Measurements from ENCODE around the gene EPB41.
"Not testable (repeated sequence)": the region's sequence is repeated elsewhere in the genome, so short reads cannot be mapped to it uniquely, and the experiment has no call there.

Gene EPB41

GRCh38 chr1:28982198-28982597 is 67.8 kb downstream of the EPB41 start:
- DNase-seq (ENCODE audit: low read depth) = no peak

DNA sequence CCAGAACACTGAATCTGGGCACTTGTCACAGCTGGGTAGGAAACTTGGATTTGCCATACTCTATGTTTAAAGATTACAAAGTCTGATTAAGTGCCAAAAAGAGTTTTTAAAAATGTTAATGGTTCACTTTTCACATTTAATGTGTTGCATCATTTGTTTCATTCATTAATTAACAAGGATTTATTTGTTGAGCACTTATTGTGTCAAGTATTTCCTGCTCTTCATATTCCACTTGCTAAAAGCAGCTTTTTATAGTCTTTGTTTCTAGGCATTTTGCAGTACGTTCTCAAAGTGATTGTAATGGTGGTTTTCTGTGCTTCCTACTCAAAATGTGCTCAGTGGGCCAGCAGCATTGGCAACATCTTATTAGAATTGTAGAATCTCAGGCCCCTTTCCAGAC is 68.7 kb downstream of the EPB41 start:
- no peak for DNase-seq (ENCODE audit: low read depth)

GRCh38 chr1:28983509-28984310 is 69.3 kb downstream of the EPB41 start:
- no peak for DNase-seq (ENCODE audit: low read depth)

DNA sequence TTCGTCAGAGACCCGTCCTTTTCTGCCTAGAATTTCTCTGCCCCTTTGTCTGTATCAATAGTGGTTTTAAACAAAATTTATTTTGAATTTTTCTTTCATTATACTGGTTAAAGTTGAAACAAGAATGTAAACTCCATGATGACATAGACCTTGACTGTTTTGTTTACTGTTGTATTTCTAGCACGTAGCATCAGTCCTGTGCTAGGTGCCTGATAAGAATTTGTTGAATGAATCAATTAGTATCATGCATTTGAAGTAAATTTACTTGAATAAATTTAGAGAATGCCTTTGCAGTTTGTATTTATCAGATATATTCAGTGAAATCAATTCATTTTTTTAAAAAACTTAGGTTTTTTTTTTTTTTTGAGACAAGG is 69.9 kb downstream of the EPB41 start:
- no peak for DNase-seq (ENCODE audit: low read depth)

DNA sequence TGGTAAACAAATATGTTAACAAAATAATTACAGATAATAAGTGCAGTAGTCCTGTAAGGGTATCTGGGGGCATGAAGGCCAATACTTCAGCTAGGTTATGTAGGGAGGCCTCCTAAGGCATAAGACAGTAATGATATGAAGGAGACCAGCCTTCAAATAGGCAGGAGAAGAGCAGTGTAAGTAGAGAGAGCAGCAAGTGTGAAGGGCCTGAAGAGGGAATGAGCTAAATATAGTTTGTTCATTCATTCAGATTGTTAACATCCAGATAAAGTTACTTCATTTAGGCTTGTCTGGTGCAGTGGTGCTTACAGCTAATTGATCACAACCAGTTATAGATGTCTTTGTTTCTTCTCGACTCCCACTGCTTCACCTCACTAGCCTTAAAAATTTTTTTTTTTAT is 71.1 kb downstream of the EPB41 start:
- DNase-seq (ENCODE audit: low read depth) = no peak

GRCh38 chr1:28986306-28986910 is 72.0 kb downstream of the EPB41 start:
- DNase-seq (ENCODE audit: low read depth) = no peak

DNA sequence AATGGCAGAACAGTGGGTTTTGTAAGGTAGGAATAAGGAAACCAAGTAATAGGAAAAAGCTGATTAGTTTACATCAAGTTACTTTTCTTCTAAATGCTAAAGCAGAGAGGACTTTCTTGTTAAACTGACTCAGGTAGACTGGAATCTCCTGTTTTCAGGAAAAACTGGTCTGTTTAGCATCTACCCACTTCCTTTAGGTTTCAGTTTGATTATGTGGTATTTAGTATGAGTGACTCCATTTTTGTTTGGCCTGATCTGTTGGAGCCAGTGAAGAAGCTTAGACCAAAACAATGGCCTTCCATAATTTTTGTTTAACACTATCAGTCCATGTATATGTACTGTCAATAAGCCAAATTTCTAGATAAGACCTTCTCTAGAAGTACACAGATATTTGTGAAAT is 88.4 kb downstream of the EPB41 start:
- DNase-seq (ENCODE audit: low read depth) = no peak

GRCh38 chr1:29004288-29004687 is 89.9 kb downstream of the EPB41 start:
- no peak for DNase-seq (ENCODE audit: low read depth)

- no peak for DNase-seq (ENCODE audit: low read depth)
Measured at GRCh38 chr1:29004798-29005197, 90.4 kb downstream of the EPB41 start.

DNA sequence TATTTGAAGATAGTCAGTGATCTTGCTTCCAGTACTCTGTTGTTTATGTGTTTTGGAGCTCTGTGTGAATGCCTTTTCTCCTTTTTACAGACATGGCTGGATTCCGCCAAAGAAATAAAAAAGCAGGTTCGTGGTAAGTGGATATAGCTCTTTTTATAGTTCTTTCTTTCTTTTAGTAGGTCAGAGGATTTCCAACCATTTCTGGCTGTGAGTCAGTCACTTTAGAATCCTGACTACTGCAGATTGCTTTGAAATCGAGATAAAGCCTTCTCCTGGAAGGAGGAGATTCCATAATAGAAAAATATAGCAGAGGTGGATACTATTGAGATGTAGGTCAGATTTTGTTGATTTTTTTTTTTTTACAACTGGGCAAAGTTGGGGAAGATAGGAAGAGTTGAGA is 97.4 kb downstream of the EPB41 start:
- DNase-seq (ENCODE audit: low read depth) = no peak

GRCh38 chr1:29017235-29017634 is 102.9 kb downstream of the EPB41 start:
- no peak for DNase-seq (ENCODE audit: low read depth)

DNA sequence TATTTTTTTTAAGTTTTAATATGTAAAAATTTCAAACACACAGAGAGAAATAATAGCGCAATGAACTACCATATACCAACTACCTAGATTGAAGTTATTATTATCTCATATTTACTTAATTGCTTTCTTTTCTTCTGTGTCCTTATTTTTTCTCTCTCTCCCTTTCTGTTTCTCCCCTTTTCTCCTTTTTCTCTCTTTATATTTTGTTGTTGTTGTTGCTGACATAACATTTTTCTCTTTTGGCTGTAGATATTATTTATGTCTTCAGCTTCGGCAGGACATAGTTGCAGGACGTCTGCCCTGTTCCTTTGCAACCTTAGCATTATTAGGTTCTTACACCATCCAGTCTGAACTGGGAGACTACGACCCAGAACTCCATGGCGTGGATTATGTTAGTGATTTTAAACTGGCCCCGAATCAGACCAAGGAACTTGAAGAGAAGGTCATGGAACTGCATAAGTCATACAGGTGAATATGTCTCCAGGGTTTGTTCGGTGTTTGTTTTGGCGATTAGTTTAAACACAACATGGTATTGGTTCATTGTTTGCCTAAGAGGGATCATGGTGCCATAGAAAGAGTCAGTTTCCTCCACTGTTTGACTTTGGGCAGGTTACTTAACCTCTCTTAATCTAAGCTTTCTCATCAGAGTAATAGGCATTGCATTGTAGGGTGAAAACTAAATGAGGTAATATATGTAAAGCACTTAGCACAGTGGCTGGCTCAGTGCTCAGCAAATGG is 103.8 kb downstream of the EPB41 start:
- no peak for DNase-seq (ENCODE audit: low read depth)

DNA sequence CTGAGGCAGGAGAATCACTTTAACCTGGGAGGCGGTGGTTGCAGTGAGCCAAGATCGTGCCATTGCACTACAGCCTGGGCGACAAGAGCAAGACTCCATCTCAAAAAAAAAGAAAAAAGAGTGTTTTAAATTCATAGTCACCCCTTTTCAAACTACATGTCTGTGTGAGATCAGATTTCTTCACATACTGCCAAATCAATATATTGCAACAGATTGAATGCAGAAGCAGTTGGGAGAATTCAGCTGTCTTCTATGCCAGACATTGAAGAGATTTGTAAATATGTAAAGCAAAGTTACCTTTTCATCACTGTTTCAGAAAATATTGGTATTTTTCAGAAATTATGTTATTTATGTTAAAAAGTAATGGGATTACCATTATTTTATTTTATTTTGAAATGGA is 108.3 kb downstream of the EPB41 start:
- DNase-seq (ENCODE audit: low read depth) = no peak

GRCh38 chr1:29029667-29030066 is 115.3 kb downstream of the EPB41 start:
- no peak for DNase-seq (ENCODE audit: low read depth)

- no peak for DNase-seq (ENCODE audit: low read depth)
Measured at GRCh38 chr1:29032841-29033240, 118.5 kb downstream of the EPB41 start.

- no peak for DNase-seq (ENCODE audit: low read depth)
Measured at GRCh38 chr1:29033829-29034466, 119.6 kb downstream of the EPB41 start.

- no peak for DNase-seq (ENCODE audit: low read depth)
Measured at GRCh38 chr1:29043274-29043965, 129.1 kb downstream of the EPB41 start.

DNA sequence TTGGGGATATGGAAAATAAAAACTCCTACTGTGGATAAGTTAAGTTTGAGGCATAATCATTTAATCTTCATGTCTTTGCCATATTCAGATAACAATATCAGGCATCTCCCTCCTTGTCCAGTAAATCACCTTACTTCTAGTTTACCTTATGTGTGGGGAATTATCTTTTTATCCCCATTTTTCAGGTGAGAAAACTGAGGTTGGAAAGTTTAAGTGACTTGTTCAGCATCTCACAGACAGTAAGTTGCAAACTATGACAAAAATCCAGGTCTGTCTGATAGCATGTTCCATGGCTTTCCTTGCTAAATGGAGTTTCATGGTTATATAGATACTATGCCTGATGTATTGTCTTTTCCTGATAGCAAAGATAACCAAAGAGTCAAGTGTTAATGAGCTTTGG is 129.6 kb downstream of the EPB41 start:
- DNase-seq (ENCODE audit: low read depth) = no peak

- DNase-seq (ENCODE audit: low read depth) = not testable (repeated sequence)
Measured at GRCh38 chr1:29045663-29046062, 131.3 kb downstream of the EPB41 start.

GRCh38 chr1:29047142-29047541 is 132.8 kb downstream of the EPB41 start:
- no peak for DNase-seq (ENCODE audit: low read depth)

- no peak for DNase-seq (ENCODE audit: low read depth)
Measured at GRCh38 chr1:29050166-29050565, 135.8 kb downstream of the EPB41 start.

GRCh38 chr1:29052100-29052499 is 137.7 kb downstream of the EPB41 start:
- DNase-seq (ENCODE audit: low read depth) = no peak

Data from activated T-helper 1 cell treated with Interleukin-2 at 50 U/mL for 16 hours (primary cell).